VCaP (cell line): Measurements from ENCODE around the gene RBM26.

ENCODE experiments used
- H3K27ac ChIP-seq: fragments of 450-650 bp; 2 replicates; pipeline ENCODE4 v1.5.1; 2017
- CTCF ChIP-seq: fragments of 450-650 bp; conservative IDR thresholded peaks from 2 replicates; pipeline ENCODE4 v1.5.1; 2017; ENCODE audit warnings: mild to moderate bottlenecking, moderate library complexity

RBM26 gene

GRCh38 chr13:79311386-79311785, 94.7 kb downstream of the RBM26 start:
- no peak for TF ChIP-seq CTCF
- H3K27ac ChIP-seq, result no peak overlapping the region

DNA sequence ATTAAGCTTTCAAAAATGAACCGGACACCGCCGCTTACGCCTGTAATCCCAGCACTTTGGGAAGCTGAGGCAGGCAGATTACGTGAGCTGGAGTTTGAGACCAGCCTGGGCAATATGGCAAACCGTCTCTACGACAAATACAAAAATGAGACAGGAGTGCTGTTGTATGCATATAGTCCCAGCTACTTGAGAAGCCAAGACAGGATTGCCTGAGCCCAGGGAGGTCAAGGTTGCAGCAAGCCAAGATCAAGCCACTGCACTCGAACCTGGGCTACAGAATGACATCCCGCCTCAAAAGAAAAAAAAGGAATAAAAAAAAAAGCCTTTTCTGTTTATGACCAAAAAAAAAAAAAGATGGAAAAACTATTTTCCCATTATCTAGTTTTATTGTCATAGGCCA, 96.4 kb downstream of the RBM26 start:
- TF ChIP-seq CTCF, result no peak
- no peak overlapping the region for H3K27ac ChIP-seq

DNA sequence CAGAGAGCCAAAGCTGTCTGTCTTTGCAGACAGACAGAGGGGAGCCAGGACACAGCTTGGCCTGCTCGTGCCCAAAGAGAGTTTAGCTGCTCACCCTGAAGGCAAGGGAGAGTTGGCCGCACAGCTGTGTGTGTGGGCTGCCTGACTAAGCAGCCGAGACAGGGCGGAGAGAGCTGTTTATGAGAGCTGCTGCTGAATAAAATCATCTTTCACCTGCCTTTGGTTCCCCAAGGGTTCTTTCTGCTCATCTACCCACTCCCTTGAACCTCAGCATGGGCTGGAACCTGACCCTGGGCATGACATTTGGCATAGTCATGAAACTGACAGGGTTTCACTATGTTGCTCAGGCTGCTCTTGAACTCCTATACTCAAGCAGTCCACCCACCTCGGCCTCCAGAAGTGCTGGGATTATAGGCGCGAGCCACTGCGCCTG, 98.2 kb downstream of the RBM26 start:
- no peak for TF ChIP-seq CTCF
- no peak overlapping the region for H3K27ac ChIP-seq

DNA sequence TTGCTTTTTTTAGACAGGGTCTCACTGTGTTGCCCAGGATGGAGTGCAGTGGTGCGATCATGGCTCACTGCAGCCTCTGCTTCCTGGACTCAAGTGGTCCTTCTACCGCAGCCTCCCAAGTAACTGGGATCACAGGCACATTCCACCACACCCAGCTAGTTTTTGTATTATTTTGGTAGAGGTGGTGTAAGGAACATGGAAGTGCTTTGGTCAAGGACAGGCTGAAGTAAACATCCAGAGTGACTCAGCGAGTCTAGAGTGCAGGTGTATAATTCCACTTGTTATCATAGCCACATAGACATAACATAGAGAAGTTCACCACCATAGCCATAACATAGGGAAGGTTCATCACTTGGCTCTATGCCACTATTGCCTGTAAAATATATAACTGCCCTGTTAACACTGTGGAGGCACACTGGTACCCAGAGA, 98.6 kb downstream of the RBM26 start:
- H3K27ac ChIP-seq, result no peak overlapping the region
- no peak for TF ChIP-seq CTCF

- H3K27ac ChIP-seq, result no peak overlapping the region
- no peak for TF ChIP-seq CTCF
Observed at GRCh38 chr13:79306650-79307049, 99.4 kb downstream of the RBM26 start.

DNA sequence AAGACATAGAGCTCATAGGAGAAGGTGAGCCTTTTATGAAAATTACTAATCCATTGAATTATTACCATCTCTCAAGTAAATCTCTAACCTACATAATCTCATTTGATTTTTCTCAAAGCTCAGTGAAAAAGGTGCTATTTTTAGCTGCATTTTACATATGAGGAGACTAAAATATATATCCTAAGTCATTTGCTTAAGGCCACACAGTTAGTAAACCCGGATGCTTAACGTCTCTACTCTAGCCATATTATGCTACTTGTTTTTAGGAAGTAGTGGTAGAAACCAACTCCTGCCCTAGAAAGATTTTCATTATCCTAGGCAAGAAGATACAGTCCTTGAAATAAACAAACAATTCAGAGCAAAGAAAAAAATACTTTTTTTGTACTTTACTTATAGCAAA, 108.9 kb downstream of the RBM26 start:
- no peak for TF ChIP-seq CTCF
- no peak overlapping the region for H3K27ac ChIP-seq

- no peak overlapping the region for H3K27ac ChIP-seq
- TF ChIP-seq CTCF, result no peak
Observed at GRCh38 chr13:79295906-79296706, 109.9 kb downstream of the RBM26 start.
